Mononuclear cell (primary cell): ENCODE data around the gene STAP2. TPM values are rescaled to one million over a fixed set of nuclear protein-coding genes. Genes with fewer than 3 reads are reported as not detected.

Experiments
- total RNA-seq: library from RNA; depleted of rRNA; stranded (reverse); fragments of >200 nt; gene quantifications from one replicate; pipeline ENCODE4 v1.2.3, GENCODE V29; 2012

Gene STAP2
- total RNA-seq, 1 donor: 0.42 TPM

Other genes with a start within 250 kb of the STAP2 start
- 56.4 TPM for gene MAP2K2, start 214.7 kb downstream of the STAP2 start, total RNA-seq
- gene CREB3L3, start 185.2 kb downstream of the STAP2 start, total RNA-seq: under 0.01 TPM
- 9.3 TPM for gene SIRT6, start 156.3 kb downstream of the STAP2 start, total RNA-seq
- gene ANKRD24, start 156.1 kb downstream of the STAP2 start, total RNA-seq: 0.10 TPM
- 0.42 TPM for gene EBI3, start 109.3 kb downstream of the STAP2 start, total RNA-seq
- 47.3 TPM for gene YJU2, start 91.7 kb downstream of the STAP2 start, total RNA-seq
- gene SHD, start 59.6 kb downstream of the STAP2 start, total RNA-seq: 0.84 TPM
- 27.8 TPM for gene TMIGD2, start 36.4 kb downstream of the STAP2 start, total RNA-seq
- 0.73 TPM for gene FSD1, start 34.2 kb downstream of the STAP2 start, total RNA-seq
- gene MPND, start 4.7 kb upstream of the STAP2 start, total RNA-seq: 7.3 TPM
- 26.6 TPM for gene SH3GL1, start 61.7 kb upstream of the STAP2 start, total RNA-seq
- gene CHAF1A, start 63.8 kb upstream of the STAP2 start, total RNA-seq: 12.2 TPM
- gene UBXN6, start 119.0 kb upstream of the STAP2 start, total RNA-seq: 53.4 TPM
- 13.2 TPM for gene HDGFL2, start 133.5 kb upstream of the STAP2 start, total RNA-seq
- gene PLIN4, start 179.7 kb upstream of the STAP2 start, total RNA-seq: 0.10 TPM
- gene PLIN5, start 196.4 kb upstream of the STAP2 start, total RNA-seq: 0.21 TPM
- gene LRG1, start 201.2 kb upstream of the STAP2 start, total RNA-seq: 4.7 TPM
- 6.0 TPM for gene SEMA6B, start 220.9 kb upstream of the STAP2 start, total RNA-seq